OCI-LY3 (cell line): Measurements from ENCODE around the gene ELAVL2.

Experiments
- H2AFZ ChIP-seq: fragments of 200-600, 300-600 bp; shearing (Covaris generic); 2 replicates; pipeline ENCODE4 v1.6.0; 2014; ENCODE audit warnings: antibody characterized with exemption, low read depth, low read length
- H3K27ac ChIP-seq: fragments of 200-600, 300-600 bp; sonication (generic); 2 replicates; pipeline ENCODE4 v1.5.1; 2014; ENCODE audit warnings: mild to moderate bottlenecking, low read length, moderate library complexity, mixed read lengths
- H3K27me3 ChIP-seq: fragments of 200-600, 300-600 bp; sonication (generic); 2 replicates; pipeline ENCODE4 v1.6.1; 2014; ENCODE audit warnings: low read depth, low read length, mixed read lengths
- H3K36me3 ChIP-seq: fragments of 200-600, 300-600 bp; sonication (generic); replicated peaks from 2 replicates; pipeline ENCODE3; 2014; ENCODE audit warnings: low read depth, low read length, mixed read lengths
- H3K4me1 ChIP-seq: fragments of 300-600, 200-600 bp; sonication (generic); 2 replicates; pipeline ENCODE4 v1.6.1; 2014; ENCODE audit warnings: low read length, mixed read lengths
- H3K4me2 ChIP-seq: fragments of 200-600, 300-600 bp; sonication (generic); 2 replicates; pipeline ENCODE4 v1.6.1; 2014; ENCODE audit warnings: low read length, mixed read lengths
- H3K4me3 ChIP-seq: fragments of 300-600, 200-600 bp; sonication (generic); 2 replicates; pipeline ENCODE4 v1.5.1; 2014; ENCODE audit warnings: antibody characterized with exemption, mild to moderate bottlenecking, low read length, moderate library complexity
- H3K79me2 ChIP-seq: fragments of 300-600, 200-600 bp; shearing (Covaris generic); 2 replicates; pipeline ENCODE4 v1.6.1; 2014; ENCODE audit warnings: mild to moderate bottlenecking, low read length, mixed read lengths
- H3K9ac ChIP-seq: fragments of 300-600, 200-600 bp; shearing (Covaris generic); 2 replicates; pipeline ENCODE4 v1.6.0; 2014; ENCODE audit warnings: mild to moderate bottlenecking, low read length, moderate library complexity
- H3K9me3 ChIP-seq: fragments of 200-600, 300-600 bp; shearing (Covaris generic); 2 replicates; pipeline ENCODE4 v1.6.1; 2014; ENCODE audit warnings: low read length, mixed read lengths; ENCODE audit not compliant: insufficient read depth
- H4K20me1 ChIP-seq: fragments of 200-600, 300-600 bp; sonication (generic); 2 replicates; pipeline ENCODE4 v1.6.1; 2016; ENCODE audit warnings: low read length, mixed read lengths; ENCODE audit not compliant: insufficient read depth
- CTCF ChIP-seq: fragments of 200-600, 300-600 bp; sonication (generic); IDR thresholded peaks from 2 replicates; pipeline ENCODE4 v1.5.1; 2014; ENCODE audit warnings: antibody characterized with exemption, low read length, low read depth
- EZH2phosphoT487 ChIP-seq: fragments of 200-600 bp; shearing (Covaris generic); IDR thresholded peaks from 2 replicates; pipeline ENCODE4 v1.6.1; 2018; ENCODE audit warnings: antibody characterized with exemption, mixed run types, low read depth

The ELAVL2 gene

GRCh38 chr9:23695572-23695971 lies 130.5 kb downstream of the ELAVL2 start:
- Histone ChIP-seq H3K27ac (no peak overlapping the region), H3K4me2 (no peak overlapping the region), H3K27me3 (no peaks in the 10 kb centered on the region), H4K20me1 (no peaks in the 10 kb centered on the region), H2AFZ (no peak overlapping the region), H3K9me3 (no peaks in the 10 kb centered on the region), H3K79me2 (no peaks in the 10 kb centered on the region), H3K9ac (no peak overlapping the region), H3K4me1 (no peaks in the 10 kb centered on the region), H3K36me3 (no peaks in the 10 kb centered on the region), H3K4me3 (no peak overlapping the region)
- no peak for TF ChIP-seq CTCF
- no peak for TF ChIP-seq EZH2phosphoT487

- H3K4me1 ChIP-seq: no peaks in the 10 kb centered on the region
- H3K36me3 ChIP-seq: no peaks in the 10 kb centered on the region
- H3K79me2 ChIP-seq: no peaks in the 10 kb centered on the region
- no peak overlapping the region for H3K9ac ChIP-seq
- TF ChIP-seq EZH2phosphoT487 (no peak), CTCF (peak; percentile 32)
- H3K27me3 ChIP-seq: no peaks in the 10 kb centered on the region
- no peaks in the 10 kb centered on the region for H3K9me3 ChIP-seq
- H3K4me3 ChIP-seq: no peak overlapping the region
- H3K4me2 ChIP-seq: no peak overlapping the region
- H2AFZ ChIP-seq: no peak overlapping the region
- no peak overlapping the region for H3K27ac ChIP-seq
- H4K20me1 ChIP-seq: no peaks in the 10 kb centered on the region
Measured at GRCh38 chr9:23693374-23693773, 132.7 kb downstream of the ELAVL2 start.

GRCh38 chr9:23686896-23687295 lies 139.1 kb downstream of the ELAVL2 start:
- no peak overlapping the region for H3K27ac ChIP-seq
- no peak overlapping the region for H3K4me3 ChIP-seq
- H3K9me3 ChIP-seq: no peaks in the 10 kb centered on the region
- H4K20me1 ChIP-seq: no peaks in the 10 kb centered on the region
- no peak overlapping the region for H3K4me2 ChIP-seq
- no peaks in the 10 kb centered on the region for H3K4me1 ChIP-seq
- no peaks in the 10 kb centered on the region for H3K27me3 ChIP-seq
- H3K9ac ChIP-seq: no peak overlapping the region
- H3K36me3 ChIP-seq: no peaks in the 10 kb centered on the region
- no peaks in the 10 kb centered on the region for H3K79me2 ChIP-seq
- no peak for TF ChIP-seq CTCF
- no peak for TF ChIP-seq EZH2phosphoT487
- no peak overlapping the region; the same call in 1 of the 2 replicates for H2AFZ ChIP-seq

- Histone ChIP-seq H3K36me3 (no peaks in the 10 kb centered on the region), H3K27ac (no peak overlapping the region), H3K4me2 (no peak overlapping the region)
Measured at GRCh38 chr9:23686257-23686656, 139.8 kb downstream of the ELAVL2 start.

More at GRCh38 chr9:23686257-23686656, 139.8 kb downstream of the ELAVL2 start:
- Histone ChIP-seq H3K27me3 (no peaks in the 10 kb centered on the region), H2AFZ (no peak overlapping the region), H3K4me3 (no peak overlapping the region), H3K9ac (no peak overlapping the region), H3K79me2 (no peaks in the 10 kb centered on the region), H4K20me1 (no peaks in the 10 kb centered on the region), H3K9me3 (no peaks in the 10 kb centered on the region), H3K4me1 (no peaks in the 10 kb centered on the region)
- TF ChIP-seq EZH2phosphoT487: no peak
- TF ChIP-seq CTCF: no peak
